Cardiac muscle cell (in vitro differentiated cells and primary cell): ENCODE data around the gene MANBA. TPM values are rescaled to one million over a fixed set of nuclear protein-coding genes. Genes with fewer than 3 reads are reported as not detected.

ENCODE experiments used
- DNase-seq, 2 donors: peaks; one replicate each; pipeline versions ENCODE4 v3.0.0 to v3.0.0-alpha.2; 2010 to 2017; ENCODE audit warnings: low read depth in 1 of 2, low spot score in 1 of 2
- H3K27ac ChIP-seq: fragments of 200-600 bp; sonication (generic); 2 replicates; pipeline ENCODE4 v1.5.1; 2016
- H3K27me3 ChIP-seq: fragments of 200-600 bp; sonication (generic); 2 replicates; pipeline ENCODE4 v1.6.0; 2016; ENCODE audit warnings: control low read depth
- H3K36me3 ChIP-seq: fragments of 200-600 bp; sonication (generic); 2 replicates; pipeline ENCODE4 v1.5.1; 2016; ENCODE audit warnings: control low read depth
- H3K4me1 ChIP-seq: fragments of 200-600 bp; sonication (generic); 2 replicates; pipeline ENCODE4 v1.8.1; 2017; ENCODE audit warnings: low read depth, mild to moderate bottlenecking, mixed run types
- H3K4me3 ChIP-seq: fragments of 200-600 bp; sonication (generic); 2 replicates; pipeline ENCODE4 v1.5.1; 2016; ENCODE audit warnings: mild to moderate bottlenecking
- H3K9me3 ChIP-seq: fragments of 200-600 bp; sonication (generic); 2 replicates; pipeline ENCODE4 v1.5.1; 2017; ENCODE audit warnings: low read depth, mild to moderate bottlenecking, control low read depth
- CTCF ChIP-seq: IDR thresholded peaks from 2 replicates; pipeline ENCODE4 v1.5.1; 2012; ENCODE audit warnings: low read depth, mild to moderate bottlenecking, low read length
- polyA plus RNA-seq: library from polyadenylated mRNA; unstranded; fragments of >200 nt; fragmentation: Nextera tagmentation; extraction: Ambion mirVana; gene quantifications from 2 replicates; pipeline ENCODE4 v1.2.1, GENCODE V29; 2016
- total RNA-seq: library from RNA; depleted of rRNA; stranded (reverse); fragments of >200 nt; gene quantifications from 2 replicates; pipeline ENCODE4 v1.2.3, GENCODE V29; 2016

MANBA gene
- total and polyA plus RNA-seq, 2 experiments from 2014 or later, result 49.5 to 82.3 TPM

GRCh38 chr4:102685768-102686167 is 75.0 kb downstream of the MANBA start:
- DNase-seq, result no peak
- no peaks in the 10 kb centered on the region for H3K27me3 ChIP-seq
- H3K4me1 ChIP-seq, result peaks cover 34% of the 10 kb centered on the region
- peaks cover 5% of the 10 kb centered on the region for H3K36me3 ChIP-seq
- peak overlapping the region; percentile 82 for H3K27ac ChIP-seq
- H3K4me3 ChIP-seq, result no peak overlapping the region
- H3K9me3 ChIP-seq, result no peaks in the 10 kb centered on the region
- TF ChIP-seq CTCF, result no peak

GRCh38 chr4:102684610-102685052 is 76.1 kb downstream of the MANBA start:
- Histone ChIP-seq H3K36me3 (peaks cover 3% of the 10 kb centered on the region), H3K27ac (peak overlapping the region; percentile 82), H3K4me1 (peaks cover 42% of the 10 kb centered on the region), H3K27me3 (no peaks in the 10 kb centered on the region), H3K4me3 (no peak overlapping the region), H3K9me3 (no peaks in the 10 kb centered on the region)
- DNase-seq, result peak in 1 of 2 donors; percentile 47
- TF ChIP-seq CTCF, result no peak

GRCh38 chr4:102683881-102684609 is 76.7 kb downstream of the MANBA start:
- no peak for TF ChIP-seq CTCF
- Histone ChIP-seq H3K4me1 (peaks cover 48% of the 10 kb centered on the region), H3K27me3 (no peaks in the 10 kb centered on the region), H3K36me3 (no peaks in the 10 kb centered on the region), H3K4me3 (no peak overlapping the region), H3K27ac (peak overlapping the region; percentile 82), H3K9me3 (no peaks in the 10 kb centered on the region)
- DNase-seq, result peak in 1 of 2 donors; percentile 14

- peaks cover 69% of the 10 kb centered on the region for H3K4me1 ChIP-seq
- no peaks in the 10 kb centered on the region for H3K27me3 ChIP-seq
- TF ChIP-seq CTCF, result no peak
- no peaks in the 10 kb centered on the region for H3K9me3 ChIP-seq
- H3K4me3 ChIP-seq, result no peak overlapping the region
- peak in 1 of 2 donors; percentile 37 for DNase-seq
- H3K36me3 ChIP-seq, result no peaks in the 10 kb centered on the region
- peak overlapping the region; percentile 93 for H3K27ac ChIP-seq
Observed at GRCh38 chr4:102678695-102679335, 82.0 kb downstream of the MANBA start.

GRCh38 chr4:102678107-102678506 is 82.7 kb downstream of the MANBA start:
- no peaks in the 10 kb centered on the region for H3K36me3 ChIP-seq
- no peak overlapping the region for H3K4me3 ChIP-seq
- H3K9me3 ChIP-seq, result no peaks in the 10 kb centered on the region
- peaks cover 66% of the 10 kb centered on the region for H3K4me1 ChIP-seq
- peak overlapping the region; percentile 93 for H3K27ac ChIP-seq
- peak in 1 of 2 donors; percentile 54 for DNase-seq
- TF ChIP-seq CTCF, result no peak
- no peaks in the 10 kb centered on the region for H3K27me3 ChIP-seq
